ENCODE data around the gene PPEF1. TPM values are rescaled to one million over a fixed set of nuclear protein-coding genes. Genes with fewer than 3 reads are reported as not detected.
A peak's percentile ranks its signal among the peaks of the same experiment; 100 is the strongest.
"Not testable (repeated sequence)": the region's sequence is repeated elsewhere in the genome, so short reads cannot be mapped to it uniquely, and the experiment has no call there.

PPEF1 gene
- total RNA-seq, 1 donor from 2014 or later, result not detected

DNA sequence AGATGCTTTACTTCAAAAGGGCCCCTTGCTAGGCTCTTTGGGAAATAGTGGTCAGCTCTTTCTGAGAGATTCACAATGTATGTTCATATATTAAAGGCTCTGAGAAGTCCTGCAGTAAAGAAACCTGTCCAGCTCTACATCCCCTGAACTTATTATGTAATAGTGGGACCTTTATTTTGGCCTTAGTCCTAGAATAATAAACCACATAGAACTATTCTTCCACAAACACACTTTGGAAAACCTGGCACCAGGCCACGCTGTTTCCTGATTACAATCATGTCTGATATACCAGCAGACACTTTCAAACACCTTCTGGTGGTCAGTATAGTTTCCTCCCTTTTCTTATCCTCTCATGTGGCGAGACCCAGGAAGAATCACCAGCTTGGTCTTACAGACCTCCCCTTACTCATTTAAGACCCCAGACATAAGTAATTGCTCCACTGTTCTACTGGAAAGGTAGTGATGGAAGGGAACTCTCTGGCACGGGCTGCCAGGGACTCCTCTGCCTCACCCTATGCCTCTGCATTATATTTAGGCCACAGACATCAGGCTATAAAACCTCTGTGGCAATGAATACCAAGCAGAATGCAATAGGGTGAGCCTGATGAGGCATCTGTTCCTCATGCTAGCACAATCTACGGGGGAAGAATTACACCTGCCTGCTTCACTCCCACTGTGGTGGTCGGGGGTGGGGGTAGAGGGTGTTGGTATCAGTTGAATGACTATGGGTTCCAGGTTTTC lies 5.7 kb upstream of the PPEF1 start:
- peak; percentile 41 for DNase-seq (ENCODE audit: low spot score)

DNA sequence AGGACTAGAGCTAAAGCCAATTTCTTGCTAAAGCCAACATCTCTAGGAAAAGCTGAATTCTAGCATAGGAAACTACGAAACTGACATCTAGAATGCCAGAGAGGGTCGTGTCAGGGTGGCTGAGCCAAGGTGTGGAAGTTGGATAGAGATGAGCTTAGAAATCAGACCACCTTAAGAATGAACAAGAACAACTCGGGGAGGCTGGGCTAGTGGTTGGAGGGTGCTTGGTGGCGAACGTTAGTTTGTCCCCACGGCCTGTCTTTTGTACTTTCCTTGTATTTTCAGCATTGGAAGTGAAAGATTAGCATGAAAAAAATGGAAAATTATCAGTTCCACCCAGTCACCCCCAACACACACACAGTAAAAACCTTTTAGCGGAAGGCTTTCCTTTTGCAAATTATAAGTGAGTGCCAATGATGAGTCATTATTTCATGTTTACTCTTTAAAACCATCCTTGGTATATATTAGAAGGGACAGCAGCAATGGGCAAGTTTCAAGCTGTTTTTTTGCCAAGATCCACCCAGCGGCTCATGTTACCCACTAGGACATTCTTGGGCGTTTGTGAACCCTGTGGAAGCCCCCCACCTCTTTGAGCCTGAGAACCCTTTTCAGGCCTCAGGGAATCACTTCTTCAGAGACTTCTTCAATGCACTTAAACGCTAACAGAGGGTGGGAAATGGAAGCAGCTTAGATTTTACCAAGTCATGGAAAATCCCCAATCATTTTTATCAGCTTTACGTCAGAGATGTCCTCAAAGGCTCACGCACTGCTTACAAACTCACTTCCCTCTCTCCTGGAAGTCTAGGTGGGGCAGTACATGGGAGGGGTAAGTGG lies 4.9 kb upstream of the PPEF1 start:
- DNase-seq (ENCODE audit: low spot score), result no peak

GRCh38 chrX:18709833-18710232 lies 2.4 kb downstream of the PPEF1 start:
- DNase-seq (ENCODE audit: low spot score), result no peak

- no peak for DNase-seq (ENCODE audit: low spot score)
Observed at GRCh38 chrX:18714910-18715309, 7.5 kb downstream of the PPEF1 start.

- no peak for DNase-seq (ENCODE audit: low spot score)
Observed at GRCh38 chrX:18719852-18720251, 12.4 kb downstream of the PPEF1 start.

DNA sequence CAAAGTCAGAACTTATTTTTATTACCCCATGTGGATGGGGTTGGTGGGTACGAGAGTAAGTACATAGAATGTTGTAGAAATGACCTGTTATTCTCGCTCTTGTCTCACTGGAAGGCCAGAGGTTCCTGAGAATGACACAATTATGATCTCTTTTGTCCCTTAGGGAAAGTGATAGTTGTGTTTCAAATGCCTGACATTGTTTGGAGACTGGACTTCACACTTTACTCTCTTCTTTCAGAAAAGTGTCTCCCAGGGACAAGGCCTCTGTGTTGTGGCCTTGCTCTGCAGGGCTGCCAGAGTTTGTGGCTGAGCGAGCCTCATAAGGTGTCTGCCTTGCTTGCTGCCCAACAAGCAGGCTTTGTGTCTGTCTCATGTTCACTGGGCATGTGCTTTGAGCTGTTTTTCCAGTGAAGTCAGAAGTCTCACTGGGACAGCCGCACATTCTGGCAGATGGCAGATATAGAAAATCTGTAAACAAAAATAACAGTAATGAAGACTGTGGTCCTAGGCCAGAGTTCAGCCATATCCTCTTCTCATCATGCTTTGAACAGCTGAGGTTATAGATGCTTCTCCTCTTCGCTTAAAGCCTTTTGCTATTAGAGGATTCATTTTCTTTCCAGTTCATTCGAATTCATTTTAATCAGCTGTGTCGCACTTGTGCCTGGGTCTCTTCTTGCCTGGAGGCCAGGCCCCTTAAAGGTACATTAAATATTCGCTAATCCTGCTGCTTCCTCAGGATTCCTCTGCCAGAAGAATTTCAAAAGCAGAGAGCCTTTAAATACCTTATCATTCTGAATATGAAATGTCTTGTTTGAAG lies 14.4 kb downstream of the PPEF1 start:
- no peak for DNase-seq (ENCODE audit: low spot score)

GRCh38 chrX:18722500-18723071 lies 15.1 kb downstream of the PPEF1 start:
- no peak for DNase-seq (ENCODE audit: low spot score)

GRCh38 chrX:18725310-18725943 lies 18.0 kb downstream of the PPEF1 start:
- DNase-seq (ENCODE audit: low spot score), result no peak

- no peak for DNase-seq (ENCODE audit: low spot score)
Observed at GRCh38 chrX:18733287-18733686, 25.8 kb downstream of the PPEF1 start.

GRCh38 chrX:18739609-18740008 lies 32.2 kb downstream of the PPEF1 start:
- DNase-seq (ENCODE audit: low spot score), result not testable (repeated sequence)

- peak; percentile 12 for DNase-seq (ENCODE audit: low spot score)
Observed at GRCh38 chrX:18748499-18748898, 41.1 kb downstream of the PPEF1 start.

- no peak for DNase-seq (ENCODE audit: low spot score)
Observed at GRCh38 chrX:18753631-18754030, 46.2 kb downstream of the PPEF1 start.

DNA sequence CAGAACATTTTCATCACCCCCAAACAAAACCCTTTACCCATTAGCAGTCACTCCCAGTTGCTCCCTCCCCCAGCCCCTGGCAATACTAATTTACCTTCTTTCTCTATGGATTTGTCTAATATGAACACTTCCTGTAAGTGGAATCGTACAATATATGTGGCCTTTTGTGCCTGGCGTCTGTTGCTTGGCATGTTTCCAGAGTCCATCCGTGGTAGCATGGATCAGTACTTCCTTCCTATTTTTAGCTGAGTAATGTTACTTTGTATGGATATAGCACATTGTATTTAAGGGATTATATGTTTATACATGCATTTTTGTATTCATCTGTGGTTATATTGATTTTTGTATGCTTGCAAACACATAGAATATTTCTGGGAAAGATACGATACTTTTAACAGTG lies 48.2 kb downstream of the PPEF1 start:
- DNase-seq (ENCODE audit: low spot score), result no peak

DNA sequence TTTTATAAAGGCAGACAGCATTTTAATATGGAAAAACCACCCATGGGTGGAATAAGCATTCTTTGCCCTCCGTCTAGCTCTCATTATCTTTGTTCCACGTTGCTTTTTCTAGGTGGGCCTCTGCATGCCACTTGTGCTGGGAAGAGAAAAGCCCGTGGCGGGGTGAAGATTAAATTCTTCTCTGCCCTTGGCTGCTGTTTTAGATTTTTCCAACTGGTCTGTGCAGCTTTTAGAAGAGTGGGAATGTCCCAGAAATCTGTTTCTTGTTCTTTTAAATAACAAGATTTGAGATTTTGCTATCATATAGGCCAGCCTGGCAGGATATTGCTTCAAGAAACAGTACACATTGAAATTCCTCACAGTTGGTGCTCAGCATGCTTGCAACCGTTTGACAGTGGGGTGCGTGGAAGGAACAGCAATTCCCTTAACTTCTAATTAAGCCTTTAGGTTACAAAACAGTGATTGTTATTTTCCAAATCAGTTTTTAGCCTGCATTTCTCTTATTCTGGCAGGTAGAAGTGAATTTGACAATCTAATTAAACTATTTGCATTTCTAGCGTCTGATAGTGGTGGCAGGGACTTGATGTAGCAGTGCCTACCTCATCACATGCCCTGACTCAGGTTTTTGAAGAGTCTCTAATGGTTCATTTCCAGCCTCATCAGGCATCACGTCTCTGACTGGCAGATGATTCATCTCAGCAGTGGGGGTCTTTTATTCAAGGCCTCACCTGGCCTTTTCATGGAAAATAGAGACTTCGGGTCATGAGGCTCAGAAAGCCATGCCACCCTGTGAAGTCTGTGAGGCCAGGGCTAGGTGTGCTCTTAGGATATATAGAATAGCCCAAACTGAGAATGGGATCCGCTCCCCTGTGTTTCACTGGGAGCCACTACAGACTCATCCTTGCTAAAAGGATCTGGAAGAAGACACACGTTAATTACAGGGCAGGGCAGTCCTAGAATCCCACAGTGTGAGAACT lies 50.8 kb downstream of the PPEF1 start:
- no peak for DNase-seq (ENCODE audit: low spot score)

DNA sequence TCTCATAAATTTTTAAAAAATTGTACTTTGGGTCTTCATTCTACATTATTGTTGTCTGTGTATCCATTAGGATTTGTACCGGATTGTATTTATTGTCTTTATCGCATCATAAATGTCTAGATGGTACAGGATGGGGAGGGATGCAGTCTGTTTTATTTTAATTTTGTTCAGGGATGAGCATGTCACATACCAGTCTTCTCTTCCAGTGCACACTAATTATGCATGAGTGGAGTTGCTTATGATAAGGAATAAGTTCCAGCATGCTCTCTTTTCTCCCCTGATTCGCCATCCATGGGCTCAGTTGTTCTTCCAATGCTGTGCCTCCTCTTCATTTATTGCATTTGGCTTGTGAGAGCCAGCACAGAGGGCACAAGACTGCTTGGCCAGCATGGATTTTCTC lies 54.3 kb downstream of the PPEF1 start:
- DNase-seq (ENCODE audit: low spot score), result no peak

DNA sequence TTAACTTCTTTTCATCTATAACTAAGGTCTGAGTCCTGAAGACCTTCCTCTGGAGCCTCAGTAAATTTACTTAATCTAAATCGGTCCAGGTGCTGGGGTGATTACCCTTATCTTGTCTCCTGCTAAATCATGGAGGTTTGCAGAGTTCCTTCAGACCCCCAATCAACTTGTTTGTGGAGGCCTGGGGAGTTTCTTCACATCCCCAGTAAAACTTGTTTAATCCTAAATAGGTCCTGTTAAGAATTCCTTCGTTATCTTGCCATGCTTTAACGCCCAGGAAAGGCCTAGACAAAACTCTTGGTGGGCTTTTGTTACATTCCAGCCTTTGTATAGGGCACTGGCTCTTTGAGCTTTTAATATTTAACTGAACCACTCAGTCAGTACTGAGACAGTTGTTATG lies 55.7 kb downstream of the PPEF1 start:
- not testable (repeated sequence) for DNase-seq (ENCODE audit: low spot score)

- no peak for DNase-seq (ENCODE audit: low spot score)
Observed at GRCh38 chrX:18769364-18769763, 61.9 kb downstream of the PPEF1 start.

- no peak for DNase-seq (ENCODE audit: low spot score)
Observed at GRCh38 chrX:18769812-18770573, 62.5 kb downstream of the PPEF1 start.

DNA sequence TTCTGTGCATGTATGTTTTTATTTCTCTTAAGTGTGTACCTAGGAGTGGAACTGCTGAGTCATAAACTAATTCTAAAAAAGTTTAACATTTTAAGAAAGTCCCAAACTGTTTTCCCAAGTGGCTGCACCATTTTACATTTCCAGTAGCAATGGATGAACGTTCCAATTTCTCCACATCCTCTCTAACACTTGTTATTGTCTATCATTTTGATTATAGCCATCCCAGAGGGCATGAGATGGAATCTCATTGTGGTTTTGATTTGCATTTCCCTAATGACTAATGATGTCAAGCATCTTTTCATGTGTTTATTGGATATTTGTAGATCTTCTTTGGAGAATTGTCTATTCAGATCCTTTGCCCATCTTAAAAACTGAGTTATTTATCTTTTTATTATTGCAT lies 82.5 kb downstream of the PPEF1 start:
- DNase-seq (ENCODE audit: low spot score), result no peak
